Vagina (tissue), 2 donors: ENCODE data around the gene EHMT1. TPM values are rescaled to one million over a fixed set of nuclear protein-coding genes. Genes with fewer than 3 reads are reported as not detected.

Experiments used
- DNase-seq, 2 donors: peaks; one replicate each; pipeline ENCODE4 v3.0.0-alpha.2; 2017; ENCODE audit errors: extremely low spot score in 2 of 2
- H3K27ac ChIP-seq: fragments of 200-600 bp; sonication (generic); one replicate; pipeline ENCODE4 v1.5.1; 2019
- H3K27me3 ChIP-seq: fragments of 200-600 bp; sonication (generic); one replicate; pipeline ENCODE4 v1.5.1; 2019
- H3K36me3 ChIP-seq, 2 donors: fragments of 200-600 bp; sonication (generic); one replicate each; pipeline ENCODE4 v1.5.1; 2017 to 2019
- H3K4me1 ChIP-seq: fragments of 200-600 bp; sonication (generic); one replicate; pipeline ENCODE4 v1.5.1; 2019
- H3K4me3 ChIP-seq, 2 donors: fragments of 200-600 bp; sonication (generic); 1 replicate in 1 of 2; 2 replicates in 1 of 2; pipeline ENCODE4 v1.5.1; 2016 to 2019
- H3K9me3 ChIP-seq: fragments of 200-600 bp; sonication (generic); one replicate; pipeline ENCODE4 v1.5.1; 2019
- CTCF ChIP-seq, 3 experiments: fragments of 450-650 bp in 2 of 3; fragments of 200-600 bp in 1 of 3; sonication (generic) in 1 of 3; IDR thresholded peaks; one replicate each; pipeline ENCODE4 v1.5.1; 2017 to 2019; ENCODE audit warnings: antibody characterized with exemption in 3 of 3, mild to moderate bottlenecking in 2 of 3, moderate library complexity in 2 of 3
- POLR2A ChIP-seq, 2 donors: fragments of 450-650 bp; IDR thresholded peaks; one replicate each; pipeline ENCODE4 v1.6.1; 2017; ENCODE audit warnings: antibody characterized with exemption in 2 of 2, mild to moderate bottlenecking in 2 of 2, moderate library complexity in 2 of 2
- POLR2AphosphoS5 ChIP-seq, 2 donors: sonication (generic); formaldehyde crosslinking; IDR thresholded peaks; one replicate each; pipeline ENCODE4 v1.9.0; 2017; ENCODE audit warnings: antibody characterized with exemption in 2 of 2, mild to moderate bottlenecking in 2 of 2, low read depth in 1 of 2; ENCODE audit not compliant: insufficient read depth in 1 of 2
- intact Hi-C: fragments of 100-400 bp; cut with DNase I; formaldehyde crosslinking; loops from one replicate; pipeline ENCODE4 v1.15.1; 2023
- total RNA-seq: library from RNA; depleted of rRNA; stranded (reverse); fragments of >200 nt; gene quantifications from one replicate; pipeline ENCODE4 v1.2.3, GENCODE V29; 2016

Gene EHMT1
- total RNA-seq, 1 donor from 2014 or later, result 65.8 TPM

- TF ChIP-seq POLR2A (IDR thresholded peaks at IDR 0.05) (no peak), POLR2AphosphoS5 (IDR thresholded peaks at IDR 0.05; ENCODE audit: insufficient read depth in 1 of 2, low read depth in 1 of 2) (no peak), CTCF (IDR thresholded peaks at IDR 0.05) (no peak)
- Histone ChIP-seq H3K4me3 (no peak overlapping the region), H3K9me3 (no peaks in the 10 kb centered on the region), H3K4me1 (peaks cover 23% of the 10 kb centered on the region), H3K27ac (no peak overlapping the region), H3K36me3 (no peaks in the 10 kb centered on the region), H3K27me3 (no peaks in the 10 kb centered on the region)
- intact Hi-C loops, result no loop called here
- DNase-seq, result no peak
Measured at GRCh38 chr9:137602661-137603060, 16.1 kb upstream of the EHMT1 start.

- no peaks in the 10 kb centered on the region for H3K27me3 ChIP-seq
- DNase-seq, result no peak
- intact Hi-C loops, result no loop called here
- H3K4me1 ChIP-seq, result peaks cover 33% of the 10 kb centered on the region
- H3K9me3 ChIP-seq, result no peaks in the 10 kb centered on the region
- no peaks in the 10 kb centered on the region for H3K36me3 ChIP-seq
- H3K27ac ChIP-seq, result no peak overlapping the region
- no peak for TF ChIP-seq POLR2A (IDR thresholded peaks at IDR 0.05)
- no peak for TF ChIP-seq CTCF (IDR thresholded peaks at IDR 0.05)
- TF ChIP-seq POLR2AphosphoS5 (IDR thresholded peaks at IDR 0.05; ENCODE audit: insufficient read depth in 1 of 2, low read depth in 1 of 2), result no peak
- H3K4me3 ChIP-seq, result no peak overlapping the region
Measured at GRCh38 chr9:137603879-137604278, 14.9 kb upstream of the EHMT1 start.

DNA sequence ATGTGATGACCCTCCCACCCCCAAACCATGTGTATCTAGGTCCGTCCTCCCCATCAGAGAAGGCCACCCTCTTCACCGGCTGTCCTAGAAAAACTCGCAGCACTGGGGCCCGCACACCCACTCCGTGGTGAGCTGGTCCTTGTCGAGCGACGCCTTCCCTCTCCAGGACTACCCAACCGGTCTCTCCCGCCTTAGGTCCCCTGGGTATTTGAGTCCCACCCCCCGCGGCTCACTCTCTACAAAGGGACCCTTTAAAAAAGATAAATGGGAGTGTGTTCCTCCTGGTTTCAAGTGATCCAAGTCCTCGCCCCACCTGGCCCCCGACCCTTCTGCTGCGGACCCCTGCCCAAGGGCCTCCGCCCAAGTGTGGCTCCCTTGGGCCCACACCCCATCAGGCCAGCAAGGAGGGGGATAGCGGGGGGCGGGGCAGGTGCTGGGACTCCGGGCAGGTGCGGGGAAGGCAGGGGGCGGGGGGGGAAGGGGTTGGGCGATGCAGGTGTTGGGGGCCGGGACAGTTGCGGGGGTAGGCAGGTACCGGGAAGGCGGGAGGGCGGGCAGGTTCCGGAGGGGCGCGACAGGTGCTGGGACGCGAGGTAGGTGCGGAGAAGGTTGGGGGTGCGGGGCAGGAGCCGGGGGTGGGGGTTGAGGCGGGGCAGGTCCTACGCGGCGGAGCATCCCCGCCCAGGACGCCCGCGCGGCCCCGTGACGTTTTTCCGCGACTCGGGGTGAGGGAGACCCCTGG is 14.3 kb upstream of the EHMT1 start:
- peak in 1 of 2 donors; percentile 88 for DNase-seq
- intact Hi-C loops, result no loop called here
- Histone ChIP-seq H3K27ac (no peak overlapping the region), H3K36me3 (no peaks in the 10 kb centered on the region), H3K27me3 (no peaks in the 10 kb centered on the region), H3K4me1 (peaks cover 33% of the 10 kb centered on the region), H3K9me3 (no peaks in the 10 kb centered on the region), H3K4me3 (peak overlapping the region; percentile 63 to 72)
- no peak for TF ChIP-seq POLR2A (IDR thresholded peaks at IDR 0.05)
- no peak for TF ChIP-seq CTCF (IDR thresholded peaks at IDR 0.05)
- no peak for TF ChIP-seq POLR2AphosphoS5 (IDR thresholded peaks at IDR 0.05; ENCODE audit: insufficient read depth in 1 of 2, low read depth in 1 of 2)

DNA sequence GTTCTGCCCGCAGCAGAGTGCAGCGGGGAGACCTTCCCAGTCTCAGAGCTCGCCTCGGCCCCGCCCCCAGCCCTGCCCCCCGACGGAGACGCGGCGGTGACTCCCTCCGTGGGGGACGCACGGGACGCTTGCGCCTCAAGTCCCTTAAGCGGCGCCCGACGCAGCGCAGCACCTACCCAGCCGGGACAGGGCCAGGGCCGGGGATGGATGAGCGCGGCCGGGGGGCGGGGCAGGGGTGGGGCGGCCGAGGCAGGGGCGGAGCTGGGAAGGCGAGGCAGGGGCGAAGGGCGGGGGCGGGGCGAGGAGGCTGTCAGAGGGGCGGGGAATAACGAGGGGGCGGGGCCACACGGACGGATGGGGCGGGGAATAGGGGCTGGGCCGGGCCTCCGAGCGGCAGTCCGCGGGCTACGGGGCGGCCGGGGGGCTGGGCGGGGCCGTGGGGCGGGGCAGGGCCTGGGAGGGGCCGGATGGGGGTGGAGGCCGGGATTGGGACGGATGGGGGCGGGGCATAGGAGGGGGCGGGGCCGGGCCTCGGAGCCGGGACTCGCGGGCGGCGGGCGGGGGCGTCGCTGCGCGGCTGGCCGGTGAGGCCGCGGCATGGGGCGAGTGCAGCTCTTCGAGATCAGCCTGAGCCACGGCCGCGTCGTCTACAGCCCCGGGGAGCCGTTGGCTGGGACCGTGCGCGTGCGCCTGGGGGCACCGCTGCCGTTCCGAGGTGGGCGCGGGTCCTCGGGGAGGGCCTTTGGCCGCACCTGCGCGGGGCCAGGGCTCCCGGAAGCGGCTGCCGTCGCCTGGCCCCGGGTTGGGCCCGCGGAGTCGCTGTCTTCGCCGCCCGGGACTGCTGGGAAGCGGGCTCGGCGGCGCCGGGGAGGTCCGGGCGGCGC is 13.4 kb upstream of the EHMT1 start, which contains the start of gene ARRDC1:
Gene ARRDC1, plus strand, starts transcription at position 566 of the 884 bp plus-strand sequence. Its CDS starts 32 bp downstream, at position 598.
- peak within 1 kb of the TSS; percentile 64 for H3K27ac ChIP-seq
- no peaks in the 10 kb centered on the region for H3K9me3 ChIP-seq
- peak in 1 of 2 donors; percentile 96 for DNase-seq
- H3K4me1 ChIP-seq, result peaks cover 33% of the 10 kb centered on the region
- TF ChIP-seq POLR2A (IDR thresholded peaks at IDR 0.05), result peak in 1 of 2 donors; percentile 55
- no peak for TF ChIP-seq POLR2AphosphoS5 (IDR thresholded peaks at IDR 0.05; ENCODE audit: insufficient read depth in 1 of 2, low read depth in 1 of 2)
- intact Hi-C loops, result no loop called here
- no peaks in the 10 kb centered on the region for H3K36me3 ChIP-seq
- no peaks in the 10 kb centered on the region for H3K27me3 ChIP-seq
- peak within 1 kb of the TSS; percentile 63 to 72 for H3K4me3 ChIP-seq

DNA sequence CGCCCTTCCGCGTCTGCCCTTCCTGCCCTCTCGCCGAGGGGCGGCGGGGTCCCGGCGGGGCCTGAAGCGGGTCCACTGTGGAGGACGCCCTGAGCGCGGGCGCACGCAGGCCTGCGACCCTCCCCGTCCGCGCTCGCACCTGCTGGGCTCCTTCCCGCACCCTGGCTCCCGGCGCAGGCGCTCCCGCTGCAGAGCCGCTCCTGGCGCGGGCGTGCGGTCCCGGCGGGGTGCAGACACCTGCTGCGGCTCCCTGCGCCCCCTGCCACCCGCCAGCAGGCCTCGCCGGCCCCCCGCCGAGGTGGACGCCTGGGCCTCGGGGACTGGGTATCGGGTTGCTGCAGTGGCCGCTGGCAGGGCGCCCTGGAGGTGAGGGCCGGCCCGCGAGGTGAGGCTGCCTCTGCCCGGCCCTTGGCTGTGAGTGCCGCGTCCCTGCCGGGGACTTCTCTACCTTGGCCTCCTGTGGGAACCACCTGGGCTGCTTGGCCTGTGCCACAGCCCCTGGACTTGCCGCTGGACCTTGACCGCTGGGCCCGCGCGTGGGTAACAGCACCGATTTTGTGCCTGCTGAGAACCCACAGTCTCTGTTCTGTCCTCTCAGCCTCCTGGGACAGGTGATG is 12.7 kb upstream of the EHMT1 start:
- Histone ChIP-seq H3K4me1 (peaks cover 38% of the 10 kb centered on the region), H3K36me3 (no peaks in the 10 kb centered on the region), H3K9me3 (no peaks in the 10 kb centered on the region), H3K27me3 (no peaks in the 10 kb centered on the region), H3K27ac (peak overlapping the region; percentile 64), H3K4me3 (peak overlapping the region; percentile 63 to 70)
- peak in 1 of 2 donors; percentile 90 for DNase-seq
- no peak for TF ChIP-seq POLR2A (IDR thresholded peaks at IDR 0.05)
- TF ChIP-seq POLR2AphosphoS5 (IDR thresholded peaks at IDR 0.05; ENCODE audit: insufficient read depth in 1 of 2, low read depth in 1 of 2), result no peak
- TF ChIP-seq CTCF (IDR thresholded peaks at IDR 0.05), result no peak
- intact Hi-C loops, result no loop called here
